Stimulated activated memory B cell treated with anti-CD40 and anti-IgM and Interleukin-4, amounts not matched to agents 10 μg/mL and 1 μg/mL and 100 μg/mL, for 72 hours (primary cell): ENCODE results near the gene MORC3.
A peak's percentile ranks its signal among the peaks of the same experiment; 100 is the strongest.
"Not testable (repeated sequence)": the region's sequence is repeated elsewhere in the genome, so short reads cannot be mapped to it uniquely, and the experiment has no call there.

Experiments
- ATAC-seq: fragments of 150-1000 bp; cut with Tn5 transposase; 2 replicates; pipeline ENCODE4 v1.10.0; 2021
- H3K27ac Mint-ChIP-seq: one replicate; pipeline ENCODE4 v1.8.0; 2022; ENCODE audit warnings: mild to moderate bottlenecking, mixed read lengths
- H3K27me3 Mint-ChIP-seq: one replicate; pipeline ENCODE4 v1.8.0; 2022; ENCODE audit warnings: mixed read lengths
- H3K36me3 Mint-ChIP-seq: one replicate; pipeline ENCODE4 v1.8.0; 2022; ENCODE audit warnings: mixed read lengths
- H3K4me1 Mint-ChIP-seq: one replicate; pipeline ENCODE4 v1.8.0; 2022; ENCODE audit warnings: mixed read lengths
- H3K4me3 Mint-ChIP-seq: one replicate; pipeline ENCODE4 v1.8.0; 2022; ENCODE audit warnings: mild to moderate bottlenecking, moderate library complexity, mixed read lengths
- H3K9me3 Mint-ChIP-seq: one replicate; pipeline ENCODE4 v1.8.0; 2022; ENCODE audit warnings: mixed read lengths

MORC3 gene

DNA sequence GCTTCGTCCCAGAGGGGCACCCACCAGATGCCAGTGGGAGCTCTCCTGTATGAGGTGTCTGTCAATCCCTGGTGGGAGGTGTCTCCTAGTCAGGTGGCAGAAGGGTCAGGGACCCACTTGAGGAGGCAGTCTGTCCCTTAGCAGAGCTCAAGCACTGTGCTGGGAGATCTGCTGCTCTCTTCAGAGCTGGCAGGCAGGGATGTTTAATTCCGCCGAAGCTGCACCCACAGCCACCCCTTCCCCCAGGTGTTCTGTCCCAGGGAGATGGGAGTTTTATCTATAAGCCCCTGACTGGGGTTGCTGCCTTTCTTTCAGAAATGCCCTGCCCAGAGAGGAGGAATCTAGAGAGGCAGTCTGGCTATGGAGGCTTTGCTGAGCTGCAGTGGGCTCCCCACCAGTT is 4.0 kb upstream of the MORC3 start:
- not testable (repeated sequence) for H3K27me3 Mint-ChIP-seq, H3K36me3 Mint-ChIP-seq, H3K4me3 Mint-ChIP-seq, H3K9me3 Mint-ChIP-seq, ATAC-seq
- H3K27ac Mint-ChIP-seq = peak overlapping the region; percentile 47
- peaks cover 18% of the 10 kb centered on the region for H3K4me1 Mint-ChIP-seq

DNA sequence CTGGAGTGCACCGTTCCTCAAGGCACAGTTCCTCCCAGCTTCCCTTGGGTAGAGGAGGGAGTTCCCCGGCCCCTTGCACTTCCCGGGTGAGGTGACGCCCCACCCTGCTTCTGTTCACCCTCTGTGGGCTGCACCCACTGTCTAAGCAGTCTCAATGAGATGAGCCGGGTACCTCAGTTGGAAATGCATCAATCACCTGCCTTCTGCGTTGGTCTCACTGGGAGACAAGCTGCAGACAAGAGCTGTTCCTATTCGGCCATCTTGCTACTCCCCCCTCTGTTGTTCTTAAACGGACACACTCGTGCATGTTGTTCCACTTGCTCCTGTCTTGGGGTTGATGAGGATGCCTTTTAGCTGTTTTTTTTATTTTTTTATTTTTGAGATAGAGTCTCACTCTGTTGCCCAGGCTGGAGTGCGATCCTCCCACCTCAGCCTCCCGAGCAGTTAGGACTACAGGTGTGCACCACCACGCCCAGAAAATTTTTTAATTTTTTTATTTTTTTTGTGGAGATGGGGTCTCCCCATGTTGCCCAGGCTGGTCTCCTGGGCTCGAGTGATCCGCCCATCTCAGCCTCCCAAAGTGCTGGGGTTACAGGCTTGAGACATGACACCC is 3.0 kb upstream of the MORC3 start:
- Mint-ChIP-seq H3K27ac (no peak overlapping the region), H3K9me3 (peaks cover 9% of the 10 kb centered on the region)
- ATAC-seq = no peak

GRCh38 chr21:36319406-36319766 is 611 bp upstream of the MORC3 start:
- H3K9me3 Mint-ChIP-seq, ATAC-seq, H3K27me3 Mint-ChIP-seq: not testable (repeated sequence)
- H3K36me3 Mint-ChIP-seq = peaks cover 17% of the 10 kb centered on the region
- peaks cover 50% of the 10 kb centered on the region for H3K4me1 Mint-ChIP-seq
- peak overlapping the region; percentile 86 for H3K4me3 Mint-ChIP-seq
- H3K27ac Mint-ChIP-seq = peak overlapping the region; percentile 90

More for the DNA sequence above, 3.0 kb upstream of the MORC3 start:
- peaks cover 26% of the 10 kb centered on the region for H3K4me1 Mint-ChIP-seq
- no peaks in the 10 kb centered on the region for H3K36me3 Mint-ChIP-seq
- H3K27me3 Mint-ChIP-seq = no peaks in the 10 kb centered on the region
- no peak overlapping the region for H3K4me3 Mint-ChIP-seq

DNA sequence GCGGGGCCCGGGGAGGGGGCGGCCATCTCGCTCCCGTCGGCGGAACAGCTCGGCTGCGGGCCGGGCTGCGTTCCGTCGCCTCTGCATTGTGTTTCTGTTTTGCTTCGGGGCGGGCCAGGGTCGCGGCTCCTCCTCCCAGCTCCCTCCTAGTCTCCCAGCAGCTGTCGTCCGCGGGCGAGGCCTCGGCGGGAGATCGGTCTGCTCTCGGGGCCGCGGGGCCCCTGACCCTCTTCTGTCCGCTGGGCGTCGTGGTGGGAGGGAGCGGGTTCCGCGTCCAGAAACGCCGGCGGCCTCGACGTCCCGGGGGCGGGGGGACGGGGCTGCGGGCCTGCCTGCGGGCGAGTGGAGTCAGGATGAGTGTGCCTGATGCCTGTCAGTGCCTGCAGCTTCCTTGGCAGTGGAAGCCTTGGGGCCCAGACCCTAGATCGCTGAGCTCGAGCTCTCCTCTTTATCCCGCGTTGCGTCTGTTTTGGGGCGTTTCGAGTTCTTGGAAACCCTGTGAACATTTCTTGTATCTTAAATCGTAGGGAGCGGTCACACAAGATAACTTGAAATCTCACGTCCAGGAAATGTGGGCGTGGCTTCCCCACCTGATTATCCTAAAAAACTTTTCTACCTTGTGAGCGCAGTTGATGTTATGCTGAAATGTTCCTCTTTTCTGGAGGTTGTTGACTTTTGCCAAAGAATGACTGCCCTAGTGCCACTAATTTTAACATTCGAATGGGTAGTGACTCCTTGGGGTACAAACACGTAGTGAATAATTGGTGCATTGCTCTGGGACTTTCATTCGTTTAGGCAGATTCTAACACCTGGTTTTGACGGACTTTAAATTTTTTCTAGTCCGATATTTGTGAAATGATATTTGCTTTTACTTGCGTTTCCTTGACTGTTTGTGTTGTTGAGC is 676 bp downstream of the MORC3 start:
- Mint-ChIP-seq H3K4me3 (peak overlapping the region; percentile 98), H3K27me3 (no peaks in the 10 kb centered on the region), H3K27ac (peak overlapping the region; percentile 90), H3K9me3 (peaks cover 4% of the 10 kb centered on the region), H3K4me1 (peaks cover 48% of the 10 kb centered on the region), H3K36me3 (peaks cover 23% of the 10 kb centered on the region)
- peak; percentile 77 for ATAC-seq

- ATAC-seq = no peak
- H3K4me1 Mint-ChIP-seq = peaks cover 44% of the 10 kb centered on the region
- H3K27me3 Mint-ChIP-seq = no peaks in the 10 kb centered on the region
- peak overlapping the region; percentile 90 for H3K27ac Mint-ChIP-seq
- H3K36me3 Mint-ChIP-seq = peaks cover 23% of the 10 kb centered on the region
- peak overlapping the region; percentile 98 for H3K4me3 Mint-ChIP-seq
- peaks cover 4% of the 10 kb centered on the region for H3K9me3 Mint-ChIP-seq
These were observed 1.5 kb downstream of the MORC3 start for GRCh38 chr21:36321325-36322082.

DNA sequence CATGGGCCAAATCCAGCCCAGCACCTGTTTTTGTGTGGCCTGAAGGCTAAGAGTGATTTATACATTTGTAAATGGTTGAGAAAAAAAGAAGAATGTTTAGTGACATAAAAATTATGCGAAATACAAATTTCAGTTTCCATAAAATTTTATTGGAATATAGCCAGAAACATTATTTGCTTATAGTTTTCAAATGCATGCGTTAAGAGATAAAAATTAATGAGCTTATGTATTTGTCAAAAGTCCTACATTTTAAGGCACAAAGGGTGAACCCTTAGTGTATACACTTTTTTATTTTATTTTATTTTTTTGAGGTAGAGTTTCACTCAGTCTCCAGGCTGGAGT is 2.1 kb downstream of the MORC3 start:
- Mint-ChIP-seq H3K4me3 (peak overlapping the region; percentile 98), H3K4me1 (peaks cover 44% of the 10 kb centered on the region), H3K27ac (peak overlapping the region; percentile 90), H3K36me3 (peaks cover 23% of the 10 kb centered on the region), H3K27me3 (no peaks in the 10 kb centered on the region), H3K9me3 (peaks cover 4% of the 10 kb centered on the region)
- ATAC-seq = no peak

DNA sequence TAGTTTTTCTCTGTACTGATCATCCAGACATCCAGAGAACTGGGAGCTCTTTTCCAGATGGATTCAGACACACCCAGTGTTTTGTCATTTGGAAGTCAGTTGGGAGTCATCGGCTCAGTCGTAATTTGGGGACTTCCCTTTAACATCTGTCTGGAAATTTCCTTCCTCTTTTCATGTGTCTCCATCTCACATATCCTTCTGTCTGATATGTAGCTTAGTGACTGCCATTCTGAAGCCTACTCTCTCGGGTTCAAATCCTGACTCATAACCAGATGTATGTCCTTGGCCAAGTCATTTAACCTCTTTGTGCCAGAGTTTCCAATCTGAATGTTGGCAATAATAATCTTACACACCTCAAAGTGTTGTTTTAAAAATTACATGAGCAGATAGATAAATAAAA is 3.0 kb downstream of the MORC3 start:
- Mint-ChIP-seq H3K27me3 (no peaks in the 10 kb centered on the region), H3K9me3 (no peaks in the 10 kb centered on the region), H3K27ac (peak overlapping the region; percentile 90), H3K36me3 (peaks cover 23% of the 10 kb centered on the region), H3K4me1 (peaks cover 44% of the 10 kb centered on the region), H3K4me3 (peak overlapping the region; percentile 55)
- ATAC-seq = no peak

- no peaks in the 10 kb centered on the region for H3K9me3 Mint-ChIP-seq
- peaks cover 35% of the 10 kb centered on the region for H3K36me3 Mint-ChIP-seq
- H3K4me3 Mint-ChIP-seq = no peak overlapping the region
- H3K4me1 Mint-ChIP-seq = peaks cover 62% of the 10 kb centered on the region
- no peak overlapping the region for H3K27ac Mint-ChIP-seq
- no peaks in the 10 kb centered on the region for H3K27me3 Mint-ChIP-seq
- ATAC-seq = no peak
These were observed 5.5 kb downstream of the MORC3 start for GRCh38 chr21:36325373-36326010.

- Mint-ChIP-seq H3K4me3 (no peak overlapping the region), H3K27ac (peak overlapping the region; percentile 50), H3K27me3 (no peaks in the 10 kb centered on the region), H3K9me3 (no peaks in the 10 kb centered on the region), H3K4me1 (peaks cover 52% of the 10 kb centered on the region), H3K36me3 (peaks cover 29% of the 10 kb centered on the region)
- ATAC-seq = peak; percentile 79
These were observed 10.9 kb downstream of the MORC3 start for GRCh38 chr21:36330904-36331303.

- Mint-ChIP-seq H3K27me3 (no peaks in the 10 kb centered on the region), H3K9me3 (no peaks in the 10 kb centered on the region), H3K27ac (no peak overlapping the region), H3K4me1 (peaks cover 15% of the 10 kb centered on the region), H3K4me3 (no peak overlapping the region), H3K36me3 (peaks cover 45% of the 10 kb centered on the region)
- ATAC-seq = no peak
These were observed 17.1 kb downstream of the MORC3 start for GRCh38 chr21:36337099-36337509.

DNA sequence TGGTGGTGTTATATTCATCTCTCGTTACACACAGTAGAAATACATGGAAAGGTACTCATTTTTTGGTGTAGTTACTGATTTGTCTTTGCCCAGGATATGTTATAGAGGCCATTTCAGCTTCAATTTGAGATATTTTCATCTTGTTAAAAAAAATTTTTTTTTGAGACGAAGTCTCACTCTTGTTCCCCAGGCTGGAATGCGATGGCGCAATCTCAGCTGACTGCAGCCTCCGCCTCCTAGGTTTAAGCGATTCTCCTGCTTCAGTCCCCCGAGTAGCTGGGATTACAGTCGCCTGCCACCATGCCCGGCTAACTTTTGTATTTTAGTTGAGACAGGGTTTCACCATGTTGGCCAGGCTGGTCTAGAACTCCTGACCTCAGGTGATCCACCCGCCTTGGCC is 19.0 kb downstream of the MORC3 start:
- Mint-ChIP-seq H3K4me3 (no peak overlapping the region), H3K4me1 (peaks cover 13% of the 10 kb centered on the region), H3K27ac (no peak overlapping the region), H3K27me3 (no peaks in the 10 kb centered on the region), H3K9me3 (no peaks in the 10 kb centered on the region), H3K36me3 (peaks cover 45% of the 10 kb centered on the region)
- no peak for ATAC-seq

- ATAC-seq, H3K4me3 Mint-ChIP-seq, H3K27ac Mint-ChIP-seq, H3K27me3 Mint-ChIP-seq, H3K4me1 Mint-ChIP-seq, H3K9me3 Mint-ChIP-seq: not testable (repeated sequence)
- H3K36me3 Mint-ChIP-seq = peaks cover 38% of the 10 kb centered on the region
These were observed 22.6 kb downstream of the MORC3 start for GRCh38 chr21:36342581-36342980.

GRCh38 chr21:36344931-36345330 is 24.9 kb downstream of the MORC3 start:
- ATAC-seq = no peak
- peaks cover 40% of the 10 kb centered on the region for H3K36me3 Mint-ChIP-seq
- H3K27ac Mint-ChIP-seq = no peak overlapping the region
- H3K27me3 Mint-ChIP-seq = no peaks in the 10 kb centered on the region
- no peak overlapping the region for H3K4me3 Mint-ChIP-seq
- H3K9me3 Mint-ChIP-seq = no peaks in the 10 kb centered on the region
- H3K4me1 Mint-ChIP-seq = no peaks in the 10 kb centered on the region

GRCh38 chr21:36347278-36347961 is 27.4 kb downstream of the MORC3 start:
- peak overlapping the region; percentile 7 for H3K27ac Mint-ChIP-seq
- no peaks in the 10 kb centered on the region for H3K27me3 Mint-ChIP-seq
- no peaks in the 10 kb centered on the region for H3K9me3 Mint-ChIP-seq
- ATAC-seq = no peak
- peaks cover 40% of the 10 kb centered on the region for H3K36me3 Mint-ChIP-seq
- no peaks in the 10 kb centered on the region for H3K4me1 Mint-ChIP-seq
- no peak overlapping the region for H3K4me3 Mint-ChIP-seq

- Mint-ChIP-seq H3K9me3 (no peaks in the 10 kb centered on the region), H3K27me3 (no peaks in the 10 kb centered on the region), H3K4me3 (no peak overlapping the region), H3K4me1 (no peaks in the 10 kb centered on the region), H3K27ac (peak overlapping the region; percentile 7), H3K36me3 (peaks cover 43% of the 10 kb centered on the region)
- ATAC-seq = no peak
These were observed 27.9 kb downstream of the MORC3 start for GRCh38 chr21:36347962-36348328.
